HG03108 (cell line): Measurements from ENCODE around the gene KCP.
"Not testable (repeated sequence)": the region's sequence is repeated elsewhere in the genome, so short reads cannot be mapped to it uniquely, and the experiment has no call there.

ENCODE experiments used
- ATAC-seq: cut with Tn5 transposase; IDR thresholded peaks from one replicate; pipeline ENCODE4 v1.9.1; 2021; ENCODE audit warnings: moderate library complexity; ENCODE audit not compliant: unreplicated experiment

KCP gene

DNA sequence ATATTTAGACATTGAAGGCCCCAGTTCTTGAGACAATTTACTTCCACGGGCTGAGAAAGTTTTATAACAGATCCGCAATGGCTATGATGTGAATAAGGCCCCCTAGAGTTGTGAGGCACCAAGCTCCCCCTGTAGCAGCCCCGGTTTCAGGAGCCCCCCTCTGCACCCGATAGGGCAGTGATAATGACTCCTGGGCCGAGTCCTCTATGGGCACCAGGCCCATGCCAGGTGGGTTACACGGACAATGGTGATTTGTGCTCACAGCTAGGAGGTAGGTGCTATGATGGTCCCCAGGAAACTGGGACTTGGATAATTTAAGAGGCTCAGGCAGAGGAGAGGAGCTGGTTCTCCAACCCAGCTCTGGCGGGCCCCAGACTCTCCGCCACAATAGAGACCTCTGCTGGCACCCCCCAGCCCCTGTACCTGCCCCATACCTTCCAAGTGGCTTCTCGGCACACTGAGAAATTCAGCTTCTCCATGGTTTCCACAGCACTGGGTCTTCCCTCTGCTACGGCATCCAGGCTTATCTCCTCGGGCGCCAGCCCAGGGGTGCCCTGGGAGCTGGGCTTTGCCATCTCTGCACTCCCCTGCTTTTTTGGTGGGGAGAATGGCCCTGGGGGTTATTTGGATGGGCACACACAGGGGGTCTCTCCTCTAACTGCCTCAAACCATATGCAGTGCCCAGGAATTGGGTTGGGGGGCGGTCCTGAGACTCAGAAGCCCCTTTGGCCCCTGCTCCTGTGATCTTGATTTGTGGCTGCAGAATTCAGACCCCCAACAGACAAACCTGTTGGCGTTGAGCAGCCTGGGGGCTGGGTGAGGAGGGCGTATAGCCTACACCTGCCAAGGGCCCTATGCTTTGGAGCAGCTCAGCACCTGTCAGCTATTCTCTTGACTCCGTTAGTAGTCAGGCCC is 12.2 kb upstream of the KCP start:
- no peak for ATAC-seq

DNA sequence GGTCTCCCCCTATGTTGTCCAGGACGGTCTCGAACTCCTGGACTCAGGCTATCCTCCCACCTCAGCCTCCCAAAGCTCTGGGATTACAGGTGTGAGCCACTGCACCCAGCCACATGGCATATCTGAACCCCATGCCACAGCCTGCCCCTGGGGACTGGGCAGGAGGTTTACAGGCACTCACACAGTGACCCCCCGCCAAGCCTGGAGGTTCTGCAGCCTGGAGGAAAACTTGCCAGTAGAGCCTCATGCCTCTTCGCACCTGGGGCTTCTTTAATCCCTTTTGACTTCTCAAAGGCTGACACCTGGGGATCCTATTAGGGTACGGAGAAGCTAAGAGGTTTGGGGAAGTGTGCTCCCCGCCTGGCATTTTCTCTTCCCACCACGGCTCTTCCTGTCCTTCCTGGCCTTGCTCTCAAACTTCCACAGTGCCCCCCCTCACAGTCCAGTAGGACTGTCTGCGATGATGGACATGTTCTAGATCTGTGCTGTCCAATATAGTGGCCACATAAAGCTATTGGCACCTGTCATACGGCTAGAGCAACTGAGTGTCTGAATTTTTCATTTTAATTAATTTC is 11.4 kb upstream of the KCP start:
- ATAC-seq, result no peak

DNA sequence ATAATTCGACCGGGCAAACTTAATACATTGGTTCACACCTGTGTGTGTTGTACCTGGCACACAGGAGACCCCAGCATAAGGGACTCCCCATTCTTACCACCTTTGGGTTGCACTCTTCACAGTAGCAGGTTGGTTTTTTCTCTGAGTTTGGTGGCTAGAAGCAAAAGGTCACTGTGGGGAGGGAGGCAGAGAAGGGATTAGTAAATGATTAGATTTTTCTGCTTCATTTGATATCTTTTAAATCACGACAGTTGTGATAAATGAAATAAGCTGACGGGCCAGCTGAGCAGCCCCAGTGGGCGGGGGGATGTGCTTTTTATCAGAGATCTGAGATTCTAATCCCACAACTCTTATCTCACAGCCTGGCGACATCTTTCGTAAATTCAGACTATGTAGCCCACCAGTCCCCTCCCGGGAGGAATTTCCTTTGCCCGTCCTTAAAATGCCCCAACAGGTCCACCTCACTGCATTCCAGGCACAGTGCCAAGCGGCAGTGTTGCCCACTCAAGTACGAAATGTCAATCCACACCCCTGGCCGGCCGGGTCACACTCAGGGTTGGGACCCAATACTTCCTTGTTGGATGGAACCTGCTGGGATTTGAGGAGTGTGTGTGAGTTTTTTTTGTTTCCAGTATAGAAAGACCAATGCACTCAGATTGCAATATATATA is 10.5 kb upstream of the KCP start:
- ATAC-seq, result no peak

DNA sequence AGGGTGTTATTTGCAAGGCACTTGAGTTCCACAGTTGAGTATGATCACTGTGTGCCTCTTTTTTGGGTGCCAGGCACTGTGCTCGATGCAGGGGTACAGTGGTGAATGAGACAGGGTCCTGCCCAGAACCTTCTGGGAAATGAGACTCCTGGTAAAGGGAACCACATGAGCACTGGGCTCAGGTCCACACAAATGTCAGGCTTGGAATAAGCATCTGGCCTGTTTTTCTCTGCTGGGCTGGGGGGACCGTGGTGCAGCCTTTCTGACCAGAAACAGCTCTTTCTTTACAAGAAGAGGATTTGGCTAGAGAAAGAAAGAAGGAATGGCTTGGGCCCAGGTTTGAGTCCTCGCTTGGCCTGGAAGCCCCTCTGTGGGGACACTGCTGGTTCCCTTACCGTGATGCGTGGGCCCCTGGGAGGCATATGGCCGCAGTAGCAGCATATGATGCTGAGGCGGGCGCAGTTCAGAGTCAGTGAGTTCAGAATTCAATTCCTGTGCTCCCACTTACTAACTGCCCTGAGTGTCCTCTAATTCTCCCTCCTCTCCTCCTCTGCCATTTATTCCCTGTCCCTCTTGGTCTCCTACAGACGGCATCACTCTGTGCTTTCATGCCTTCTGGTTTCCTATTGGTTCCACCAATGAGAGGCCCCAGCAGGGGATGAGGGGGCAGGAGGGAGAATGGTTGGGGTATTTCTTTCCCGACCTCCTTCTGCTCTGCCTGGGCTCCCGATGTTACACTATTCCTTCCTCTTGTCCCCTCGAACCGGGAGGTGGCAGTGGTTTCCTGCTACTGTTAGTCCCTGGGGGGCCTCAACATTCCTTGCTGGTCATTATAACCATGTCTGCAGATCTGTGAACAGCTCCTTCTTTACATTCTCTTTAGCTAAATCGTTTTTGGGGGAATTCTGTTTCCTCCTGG is 9.6 kb upstream of the KCP start:
- ATAC-seq, result no peak

DNA sequence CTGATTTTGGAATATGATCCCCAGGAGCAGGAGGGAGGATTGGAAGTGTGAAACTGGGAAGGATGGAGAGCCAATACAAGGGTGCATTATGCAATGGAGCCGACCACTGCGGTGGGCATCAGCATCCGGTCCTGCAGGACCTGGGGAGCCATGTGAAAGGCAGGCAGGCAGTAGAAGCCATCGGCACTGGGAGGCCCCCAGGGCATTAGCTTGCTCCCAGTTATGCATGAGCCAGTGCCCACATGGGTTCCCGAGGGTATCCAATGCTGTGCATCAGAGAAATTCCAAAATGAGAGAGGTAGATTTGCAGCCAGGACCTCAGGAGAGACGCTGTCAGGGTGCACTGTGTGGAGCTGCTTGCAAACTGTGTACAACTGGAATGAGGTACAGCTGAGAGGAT is 8.7 kb upstream of the KCP start:
- no peak for ATAC-seq

DNA sequence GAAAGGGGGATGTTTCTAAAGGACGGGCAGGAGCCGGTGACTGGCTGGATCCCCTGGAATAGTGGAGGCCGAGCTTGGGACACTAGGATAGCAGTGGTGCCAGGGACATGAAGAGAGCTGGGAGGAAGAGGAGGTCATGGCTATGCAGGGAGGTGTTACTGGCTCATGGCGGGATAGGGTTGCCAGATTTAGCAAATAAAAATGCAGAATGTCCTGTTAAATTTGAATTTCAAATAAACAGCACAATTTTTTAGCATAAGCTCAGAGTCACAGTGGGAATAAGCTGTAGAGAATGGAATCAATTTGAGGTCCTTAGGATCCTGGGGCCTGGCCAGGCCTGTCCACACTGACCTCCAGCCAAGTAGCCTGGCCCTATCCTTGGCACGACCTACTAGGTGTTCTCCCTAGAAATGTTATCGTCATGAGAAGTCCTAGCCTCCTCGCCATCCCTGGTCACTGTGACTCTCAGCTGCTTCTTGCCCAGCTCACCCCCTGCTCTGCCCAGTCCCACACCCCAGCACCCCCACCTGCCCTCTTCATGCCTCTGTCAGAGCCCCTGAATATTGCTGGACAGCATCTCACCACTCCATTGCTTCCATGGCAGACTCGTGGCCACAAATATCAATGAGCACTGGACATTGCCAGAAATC is 7.6 kb upstream of the KCP start:
- no peak for ATAC-seq

DNA sequence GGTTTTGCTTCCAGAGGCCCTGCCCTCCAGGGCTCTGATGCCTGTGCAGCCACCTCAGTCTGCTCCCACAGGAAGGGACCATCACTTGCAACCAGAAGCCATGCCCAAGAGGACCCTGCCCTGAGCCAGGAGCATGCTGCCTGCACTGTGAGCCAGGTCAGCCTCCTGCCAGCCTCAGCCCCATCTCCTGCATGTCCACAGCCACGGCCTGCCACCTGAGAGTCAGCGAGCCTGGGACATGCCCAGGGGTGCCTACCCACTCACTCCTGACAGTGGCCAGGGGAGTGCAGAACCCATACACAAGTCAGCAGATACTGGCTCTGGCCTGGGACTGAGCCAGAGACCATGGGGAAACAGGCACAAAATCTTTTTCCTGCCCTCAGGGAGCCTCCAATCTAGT is 6.6 kb upstream of the KCP start:
- no peak for ATAC-seq

DNA sequence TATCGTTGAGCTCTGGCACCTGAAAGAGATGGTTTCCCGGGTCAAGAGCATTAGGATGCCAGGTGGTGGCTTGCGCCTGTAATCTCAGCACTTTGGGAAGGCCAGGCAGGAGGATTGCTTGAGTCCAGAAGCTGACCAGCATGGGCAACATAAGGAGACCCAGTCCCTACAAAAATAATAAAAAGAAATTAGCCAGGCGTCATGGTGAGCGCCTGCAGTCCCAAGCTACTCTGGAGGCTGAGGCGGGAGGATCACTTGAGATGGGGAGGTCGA is 6.1 kb upstream of the KCP start:
- ATAC-seq, result no peak

DNA sequence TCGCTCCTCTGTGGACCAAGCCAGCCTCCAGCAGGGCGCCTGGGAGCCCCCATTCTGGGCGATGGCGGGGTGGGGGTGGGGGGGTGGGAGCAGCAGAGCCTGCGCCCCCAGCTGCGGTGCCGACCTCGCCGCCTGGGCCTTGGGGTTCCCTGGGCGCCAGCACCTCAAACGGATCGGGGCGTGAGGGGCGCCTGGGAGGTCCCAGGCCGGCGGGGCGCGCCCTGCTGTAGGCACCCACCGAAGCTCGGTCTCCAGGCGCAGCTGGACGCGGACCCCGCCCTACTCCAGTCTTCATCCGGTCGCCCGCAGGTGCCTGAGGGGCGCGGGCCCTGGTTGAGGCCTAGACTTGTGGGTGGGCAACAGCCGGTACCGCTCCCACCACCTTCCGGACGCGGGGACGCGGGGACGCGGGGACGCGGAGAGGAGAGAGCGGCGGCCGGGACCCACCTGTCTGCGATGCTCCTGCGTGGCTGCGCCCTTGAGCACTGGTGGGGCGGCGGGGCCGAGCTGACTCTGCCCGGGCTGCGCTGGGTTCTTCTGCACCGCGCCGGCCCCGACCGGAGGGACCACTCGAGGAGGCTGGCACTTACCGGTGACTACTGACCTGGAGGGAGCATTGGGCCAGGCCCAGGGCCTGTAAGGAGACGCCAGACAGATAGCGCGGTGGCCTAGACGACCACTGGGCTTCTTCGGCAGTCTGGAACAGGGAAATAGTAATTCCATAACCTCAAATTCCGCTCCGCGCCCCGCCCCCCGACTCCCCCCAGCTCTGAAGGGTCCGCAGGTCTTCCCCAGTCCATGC is 5.5 kb upstream of the KCP start:
- no peak for ATAC-seq

DNA sequence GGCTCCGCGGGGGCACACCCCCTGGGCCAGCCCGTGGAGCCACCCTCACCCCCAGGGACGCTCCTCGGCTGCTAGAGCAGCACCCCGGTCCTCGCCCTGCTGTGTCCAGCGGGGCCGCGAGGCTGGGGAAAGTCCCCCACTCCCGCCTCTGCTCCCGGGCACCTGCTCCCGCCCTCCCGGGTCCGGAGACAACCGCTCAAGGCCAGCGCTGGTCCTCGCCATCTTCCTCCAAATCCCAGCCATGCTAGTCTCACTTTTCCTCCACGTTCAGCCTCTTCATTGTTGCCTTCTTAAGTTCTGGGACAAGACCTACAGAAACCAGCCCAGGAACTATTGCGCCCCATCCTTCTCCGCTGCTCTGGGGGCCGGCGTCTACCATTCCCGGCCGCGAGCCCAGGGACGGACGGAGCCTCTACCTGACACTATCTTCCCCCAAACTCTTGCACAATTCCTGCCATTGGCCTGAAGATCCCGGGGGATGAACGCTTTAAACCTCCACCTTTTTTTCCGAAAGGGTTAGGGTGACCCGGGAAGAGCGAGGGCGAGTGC is 4.8 kb upstream of the KCP start:
- no peak for ATAC-seq

DNA sequence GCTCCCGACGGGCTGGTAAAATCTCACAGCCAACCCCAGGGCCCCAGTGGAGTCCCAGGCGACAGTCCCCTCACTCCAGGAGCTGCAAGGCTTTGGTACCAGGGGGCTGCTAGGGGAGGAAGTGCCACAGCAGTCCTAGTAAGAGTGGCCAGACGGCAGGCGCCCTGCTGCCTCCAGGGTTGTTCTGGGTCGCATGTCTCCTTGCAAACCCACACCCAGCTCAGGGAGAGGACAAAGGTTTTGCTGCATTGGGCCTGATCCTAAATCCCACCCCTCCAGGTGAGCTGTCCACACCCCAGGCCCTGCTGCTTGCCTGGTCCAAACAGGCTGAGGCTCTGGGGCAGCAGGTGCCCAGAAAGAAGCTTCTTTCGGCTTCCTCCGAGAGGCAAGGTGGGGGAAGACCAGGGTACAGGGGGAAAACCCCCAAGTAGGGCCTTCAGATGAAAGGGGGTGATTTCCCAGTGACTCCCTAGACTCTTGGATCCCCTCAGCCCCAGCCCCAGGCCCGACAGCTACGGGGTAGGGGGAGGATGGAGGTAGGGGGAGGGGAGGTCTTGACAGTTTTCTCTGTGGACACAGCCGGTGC is 4.2 kb upstream of the KCP start:
- no peak for ATAC-seq

DNA sequence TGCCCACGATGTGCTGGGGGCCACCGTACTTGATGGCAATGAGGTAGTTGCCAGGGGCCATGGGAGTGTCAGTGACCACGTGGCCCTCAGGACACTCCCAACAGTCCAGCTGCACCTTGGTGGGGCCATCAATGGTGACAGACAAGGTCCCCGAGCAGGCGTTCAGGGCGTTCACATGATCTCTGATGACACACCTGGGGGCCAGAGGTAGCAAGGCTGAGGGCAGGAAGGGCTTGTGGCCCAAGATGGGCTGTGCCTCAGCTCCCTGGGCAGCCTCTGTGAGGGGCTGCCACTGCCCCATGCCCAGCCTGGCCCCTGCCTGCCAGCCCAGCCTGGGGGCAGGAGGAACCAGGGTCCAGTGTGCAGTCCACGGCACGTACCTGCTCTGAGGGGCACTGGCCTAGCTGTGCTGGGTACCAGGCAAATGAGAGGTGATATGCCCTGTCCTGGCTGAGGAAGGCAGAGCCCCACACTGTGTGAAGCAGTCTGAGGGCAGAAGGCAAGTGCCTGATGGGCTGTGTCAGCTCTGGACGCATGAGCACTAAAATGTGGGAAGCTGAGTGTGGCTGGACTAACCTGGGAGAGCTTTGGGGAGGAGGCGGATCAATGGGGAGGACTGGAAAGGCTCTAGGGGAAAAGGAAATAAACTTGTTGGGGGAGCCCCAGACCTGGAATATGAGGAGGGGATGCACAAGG is 3.5 kb upstream of the KCP start:
- no peak for ATAC-seq

DNA sequence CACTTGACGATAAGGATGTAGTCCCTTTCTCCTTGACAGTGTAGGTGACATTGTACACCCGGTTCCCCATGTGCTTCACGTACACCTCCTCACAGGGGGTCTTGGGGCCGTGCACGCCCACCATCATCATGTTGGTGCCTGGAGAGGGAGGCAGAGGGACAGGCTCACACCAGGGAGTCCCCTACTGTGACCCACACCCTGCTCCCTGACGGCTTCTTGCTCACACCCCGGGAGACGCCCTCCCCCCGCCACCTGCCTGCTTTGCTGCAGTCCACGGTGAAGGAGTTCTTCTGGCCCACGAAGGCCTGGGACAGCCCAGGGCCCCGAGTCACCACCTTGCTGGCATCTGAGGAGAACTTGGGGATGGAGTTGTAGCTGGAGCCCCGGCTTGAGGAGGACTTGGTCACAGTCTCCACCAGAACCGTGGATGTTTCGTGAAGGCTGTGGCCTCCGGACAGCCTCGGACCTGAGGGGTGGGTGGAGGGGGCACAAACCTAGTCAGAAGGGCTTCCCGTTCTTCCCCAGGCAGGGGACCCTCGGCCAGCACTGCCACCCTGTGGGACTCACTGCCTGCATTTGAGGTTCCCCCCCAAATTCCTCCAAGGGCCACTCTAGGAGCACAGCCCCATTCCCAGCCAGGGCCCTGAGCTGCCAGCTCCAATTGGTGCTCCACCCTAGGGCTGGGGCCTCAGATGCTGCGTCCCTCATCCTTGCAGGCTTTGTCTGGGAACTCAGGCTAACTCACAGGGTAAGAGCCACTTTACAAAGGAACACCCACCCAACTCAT is 2.4 kb upstream of the KCP start:
- ATAC-seq, result not testable (repeated sequence)

DNA sequence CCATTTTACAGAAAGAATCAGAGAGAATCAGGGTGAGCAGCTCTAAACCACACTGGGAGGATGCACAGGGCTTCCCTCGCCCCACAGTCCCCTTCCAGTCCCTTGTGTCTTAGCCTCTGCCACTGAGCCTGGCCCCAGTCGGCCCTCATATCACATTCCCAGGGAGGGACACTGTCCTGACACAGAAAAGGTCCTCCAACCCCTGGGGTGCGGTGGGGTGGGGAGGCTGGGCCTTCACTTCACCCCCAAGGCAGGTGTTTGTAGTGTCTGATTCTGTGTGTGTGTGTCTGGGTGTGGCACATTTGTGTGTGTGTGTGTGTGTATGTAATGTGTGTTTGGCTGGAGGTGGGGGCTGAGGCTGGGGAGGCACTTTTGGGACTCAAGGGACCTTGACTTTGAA is 1.8 kb upstream of the KCP start:
- ATAC-seq, result no peak

DNA sequence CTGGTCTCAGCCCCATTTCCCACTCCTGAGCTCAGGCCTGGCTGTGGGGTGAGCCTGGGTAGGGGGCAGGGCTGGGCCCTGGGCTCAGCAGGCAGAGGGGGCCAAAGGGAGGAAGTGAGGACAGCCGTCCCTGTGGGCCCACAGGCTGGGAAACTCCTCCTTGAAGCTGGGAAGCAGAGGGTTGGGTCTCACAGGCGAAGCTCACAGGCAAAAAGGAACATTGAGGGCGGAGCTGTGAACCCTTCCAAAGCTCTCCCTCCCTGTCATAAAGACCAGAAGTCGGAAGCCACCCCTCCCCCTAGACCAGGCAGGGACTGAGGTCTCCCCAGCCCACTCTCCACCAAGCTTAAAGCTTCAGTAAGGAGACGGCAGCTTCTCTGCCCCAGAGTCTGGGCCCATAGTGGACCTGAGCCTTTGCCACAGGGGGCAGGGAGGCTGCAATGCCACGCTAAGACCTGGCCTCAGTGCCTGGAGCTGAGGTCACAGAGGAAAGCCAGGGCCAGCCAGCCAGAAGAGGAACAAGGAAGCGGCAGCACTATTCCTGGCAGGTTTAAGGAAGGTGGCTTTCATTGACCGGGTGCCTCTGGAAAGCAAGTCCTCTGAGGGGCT is 1.0 kb upstream of the KCP start:
- no peak for ATAC-seq

DNA sequence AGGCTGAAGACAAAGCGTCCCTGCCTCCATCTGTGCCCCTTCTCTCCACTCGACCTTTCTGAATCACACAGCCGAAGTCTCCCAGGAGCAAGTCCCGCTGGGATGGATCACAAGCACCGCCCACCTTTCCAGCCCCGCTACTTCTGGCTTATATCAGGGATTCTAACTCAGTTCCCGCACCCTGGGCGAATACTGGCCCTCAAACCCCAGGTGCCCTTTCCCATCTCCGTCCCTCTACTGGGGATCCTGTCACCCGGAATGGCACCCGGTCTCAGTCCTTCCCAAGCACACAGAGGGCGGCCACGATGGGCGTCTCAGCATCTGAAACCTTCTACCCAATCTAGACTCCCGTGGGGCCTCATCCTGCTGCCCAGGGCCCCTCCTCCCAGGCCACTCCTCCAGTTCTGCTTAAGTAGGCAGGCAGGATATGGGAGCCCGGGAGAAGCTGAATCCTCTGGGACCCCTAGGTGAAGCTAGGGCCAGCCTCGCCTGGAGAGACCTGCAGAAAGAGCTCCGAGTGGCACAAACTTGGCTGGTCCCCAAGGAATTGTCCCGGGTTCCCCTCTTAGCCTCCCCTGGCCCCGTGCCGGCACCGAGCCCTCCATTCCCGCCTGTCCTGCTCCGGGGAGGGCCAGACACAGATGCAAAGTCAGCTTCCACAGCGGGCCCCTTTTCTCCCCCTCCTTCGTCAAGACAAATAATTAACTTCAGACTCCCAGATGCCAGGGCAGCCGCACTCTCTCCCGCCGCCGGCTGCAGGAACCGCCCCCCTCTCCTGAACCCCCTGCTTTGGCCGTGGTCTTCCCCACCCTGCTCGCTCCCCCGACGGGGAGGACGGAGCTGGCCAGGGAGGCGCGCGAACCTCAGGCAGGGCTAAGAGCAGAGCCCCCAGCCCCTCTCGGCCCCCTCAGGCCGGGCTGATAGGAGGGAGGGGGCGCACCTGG is 612 bp downstream of the KCP start:
- ATAC-seq, result no peak
